GM13977 (cell line): ENCODE results near the gene FBRSL1.
"Not testable (repeated sequence)": the region's sequence is repeated elsewhere in the genome, so short reads cannot be mapped to it uniquely, and the experiment has no call there.

Source experiments
- DNase-seq: peaks from one replicate; pipeline ENCODE4 v3.0.0; 2012; ENCODE audit warnings: low spot score
- CTCF ChIP-seq: IDR thresholded peaks from 2 replicates; pipeline ENCODE4 v1.5.1; 2012; ENCODE audit warnings: mild to moderate bottlenecking, control low read depth; ENCODE audit not compliant: insufficient read depth; ENCODE audit errors: extremely low read depth, missing control alignments
- in situ Hi-C: fragments of 300-500 bp; cut with MboI; formaldehyde crosslinking; loops from one replicate; pipeline ENCODE4 v1.12.0; 2022; ENCODE audit warnings: low sequenced_read_pairs, low pct_unique_long_range_greater_than_20kb, mixed read lengths, inconsistent platforms; ENCODE audit not compliant: unreplicated experiment

FBRSL1 gene

GRCh38 chr12:132471858-132472255, 18.1 kb upstream of the FBRSL1 start:
- in situ Hi-C loops: no loop called here
- DNase-seq: no peak
- TF ChIP-seq CTCF: no peak

GRCh38 chr12:132472386-132472785, 17.6 kb upstream of the FBRSL1 start:
- no peak for DNase-seq
- no peak for TF ChIP-seq CTCF
- in situ Hi-C loops: no loop called here

- no peak for DNase-seq
- in situ Hi-C loops: no loop called here
- no peak for TF ChIP-seq CTCF
Measured at GRCh38 chr12:132474237-132474741, 15.7 kb upstream of the FBRSL1 start.

- in situ Hi-C loops, DNase-seq: not testable (repeated sequence)
Measured at GRCh38 chr12:132474799-132475303, 15.1 kb upstream of the FBRSL1 start.

DNA sequence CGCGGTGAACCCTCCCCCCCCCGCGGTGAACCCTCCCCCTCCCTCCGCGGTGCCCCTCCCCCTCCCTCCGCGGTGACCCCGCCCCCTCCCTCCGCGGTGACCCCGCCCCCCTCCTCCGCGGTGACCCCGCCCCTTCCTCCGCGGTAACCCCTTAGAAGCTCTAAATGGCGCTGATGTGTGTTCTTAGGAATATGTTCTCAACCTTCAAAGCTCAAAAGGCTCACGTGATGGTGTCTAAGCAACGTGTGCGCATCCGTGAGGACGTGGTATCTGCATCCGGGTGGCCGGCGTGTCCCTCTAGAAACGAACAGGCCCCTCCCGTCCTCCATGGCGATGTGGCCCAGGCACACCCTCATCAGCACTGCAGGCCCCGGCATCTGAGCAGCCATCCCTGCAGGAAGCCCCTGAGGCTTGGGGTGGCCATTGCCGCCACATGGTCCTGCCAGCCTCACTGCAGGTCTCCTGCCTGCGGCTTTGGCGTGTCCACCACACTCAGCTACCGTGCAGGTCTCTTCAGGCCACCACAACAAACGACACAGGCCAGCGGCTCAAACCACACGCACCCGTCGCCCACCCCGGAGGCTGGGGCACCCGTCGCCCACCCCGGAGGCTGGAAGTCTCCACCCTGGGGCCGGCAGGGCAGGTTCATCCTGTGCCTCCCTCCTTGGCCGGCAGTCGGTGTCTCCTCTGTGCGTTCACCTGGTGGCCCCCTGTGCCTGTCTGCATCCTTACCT, 14.5 kb upstream of the FBRSL1 start:
- in situ Hi-C loops: no loop called here
- TF ChIP-seq CTCF: no peak
- no peak for DNase-seq

- in situ Hi-C loops: no loop called here
Measured at GRCh38 chr12:132476038-132476414, 13.9 kb upstream of the FBRSL1 start.

GRCh38 chr12:132476421-132476820, 13.5 kb upstream of the FBRSL1 start:
- in situ Hi-C loops: no loop called here
- TF ChIP-seq CTCF: no peak

More at GRCh38 chr12:132476038-132476414, 13.9 kb upstream of the FBRSL1 start:
- no peak for TF ChIP-seq CTCF
- DNase-seq: no peak

More at GRCh38 chr12:132476421-132476820, 13.5 kb upstream of the FBRSL1 start:
- no peak for DNase-seq
